Kidney (tissue), 14 donors: Measurements from ENCODE around the gene MYCL. TPM values are rescaled to one million over a fixed set of nuclear protein-coding genes. Genes with fewer than 3 reads are reported as not detected.

ENCODE experiments used
- DNase-seq, 5 donors: peaks; one replicate each; pipeline ENCODE4 v3.0.0-alpha.2; 2013 to 2020
- FAIRE-seq: peaks from 2 replicates; lab custom pipeline; 2012; peaks lifted over from hg19 to GRCh38; lab: Jason Lieb, UNC
- H3K27ac ChIP-seq, 2 donors: one replicate each; pipeline ENCODE4 v1.7.0; 2013; ENCODE audit warnings: low read depth in 2 of 2, low read length in 2 of 2, inconsistent platforms in 1 of 2
- H3K27me3 ChIP-seq: one replicate; pipeline ENCODE4 v1.7.1; 2013; ENCODE audit warnings: low read length, inconsistent platforms; ENCODE audit not compliant: control insufficient read depth, insufficient read depth
- H3K36me3 ChIP-seq, 3 donors: one replicate each; pipeline versions ENCODE4 v1.7.0 to v1.7.1; 2013; ENCODE audit warnings: low read length in 3 of 3, control low read depth in 1 of 3, inconsistent platforms in 1 of 3; ENCODE audit not compliant: insufficient read depth in 3 of 3, control insufficient read depth in 2 of 3
- H3K4me1 ChIP-seq, 3 donors: one replicate each; pipeline versions ENCODE4 v1.7.0 to v1.7.1; 2013; ENCODE audit warnings: low read length in 3 of 3, inconsistent platforms in 1 of 3, low read depth in 1 of 3; ENCODE audit not compliant: control insufficient read depth in 2 of 3, insufficient read depth in 2 of 3
- H3K4me3 ChIP-seq, 3 donors: one replicate each; pipeline versions ENCODE4 v1.7.0 to v1.8.1; 2013; ENCODE audit warnings: low read length in 3 of 3, control low read depth in 1 of 3, inconsistent platforms in 1 of 3
- H3K9ac ChIP-seq, 3 donors: one replicate each; pipeline versions ENCODE4 v1.7.0 to v1.7.1; 2013; ENCODE audit warnings: low read length in 3 of 3, control low read depth in 1 of 3, inconsistent platforms in 1 of 3
- H3K9me3 ChIP-seq, 3 donors: one replicate each; pipeline versions ENCODE4 v1.7.0 to v1.7.1; 2013; ENCODE audit warnings: low read length in 3 of 3, control low read depth in 1 of 3, inconsistent platforms in 1 of 3; ENCODE audit not compliant: control insufficient read depth in 2 of 3, insufficient read depth in 1 of 3
- intact Hi-C: fragments of 100-400 bp; cut with DNase I; formaldehyde crosslinking; loops from one replicate; pipeline ENCODE4 v1.11.1; 2022
- polyA plus RNA-seq: library from polyadenylated mRNA; stranded (reverse); fragments of 350-450 nt; fragmentation: Illumina TruSeq; extraction: RNeasy Lipid Tissue Mini Kit (QIAGEN cat#74804); gene quantifications from one replicate; pipeline ENCODE4 v1.2.3, GENCODE V29; 2014; ENCODE audit warnings: low read depth, low replicate concordance; ENCODE audit not compliant: insufficient read depth
- total RNA-seq: library from RNA; stranded (reverse); fragmentation: NEBNext Ultra II Directional; extraction: Animal tissue kit (Norgen Biotek cat#: 25700); gene quantifications from one replicate; pipeline ENCODE4 v1.2.1, GENCODE V29; 2021
- TF ChIP-seq, protein P1 (sequence below): IDR thresholded peaks from 3 replicates; pipeline ENCODE4 v1.5.1; 2012; ENCODE audit warnings: mild to moderate bottlenecking, moderate library complexity, borderline replicate concordance; ENCODE audit not compliant: insufficient read depth; ENCODE audit errors: extremely low read depth
- donor health status: control.
- donor health status: control.
- donor health status: control.
- donor health status: control.
- donor health status: control.
- donor health status: DM: yes; HTN: yes; CAD: no.
- donor health status: Normal renal cell carcinoma (clear cell type).

The MYCL gene
- total and polyA plus RNA-seq, 2 donors from 2014 or later, result 1.7 to 4.2 TPM

DNA sequence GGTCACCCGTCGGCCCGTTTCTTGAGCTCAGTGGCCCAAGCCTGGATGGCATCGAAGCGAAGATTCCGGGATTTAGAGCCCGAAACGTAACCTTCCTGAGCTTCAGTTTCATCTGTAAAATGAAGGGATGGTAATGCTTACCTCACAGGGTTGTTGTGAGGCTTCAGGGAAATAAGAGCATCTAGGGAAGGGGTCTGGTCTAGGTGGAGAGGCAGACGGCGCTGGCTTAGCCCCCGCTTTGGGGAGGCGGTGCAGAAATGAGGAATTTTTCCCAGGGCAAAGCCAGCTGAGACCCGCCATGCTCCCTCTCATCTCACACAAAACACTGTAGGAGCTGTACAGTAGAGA, 717 bp upstream of the MYCL start:
- TF ChIP-seq, protein P1, sequence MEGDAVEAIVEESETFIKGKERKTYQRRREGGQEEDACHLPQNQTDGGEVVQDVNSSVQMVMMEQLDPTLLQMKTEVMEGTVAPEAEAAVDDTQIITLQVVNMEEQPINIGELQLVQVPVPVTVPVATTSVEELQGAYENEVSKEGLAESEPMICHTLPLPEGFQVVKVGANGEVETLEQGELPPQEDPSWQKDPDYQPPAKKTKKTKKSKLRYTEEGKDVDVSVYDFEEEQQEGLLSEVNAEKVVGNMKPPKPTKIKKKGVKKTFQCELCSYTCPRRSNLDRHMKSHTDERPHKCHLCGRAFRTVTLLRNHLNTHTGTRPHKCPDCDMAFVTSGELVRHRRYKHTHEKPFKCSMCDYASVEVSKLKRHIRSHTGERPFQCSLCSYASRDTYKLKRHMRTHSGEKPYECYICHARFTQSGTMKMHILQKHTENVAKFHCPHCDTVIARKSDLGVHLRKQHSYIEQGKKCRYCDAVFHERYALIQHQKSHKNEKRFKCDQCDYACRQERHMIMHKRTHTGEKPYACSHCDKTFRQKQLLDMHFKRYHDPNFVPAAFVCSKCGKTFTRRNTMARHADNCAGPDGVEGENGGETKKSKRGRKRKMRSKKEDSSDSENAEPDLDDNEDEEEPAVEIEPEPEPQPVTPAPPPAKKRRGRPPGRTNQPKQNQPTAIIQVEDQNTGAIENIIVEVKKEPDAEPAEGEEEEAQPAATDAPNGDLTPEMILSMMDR, result no peak
- intact Hi-C loops, result no loop called here
- H3K4me3 ChIP-seq, result peak overlapping the region in 2 of 3 donors; percentile 19 to 61
- H3K36me3 ChIP-seq, result no peaks in the 10 kb centered on the region
- no peaks in the 10 kb centered on the region for H3K9me3 ChIP-seq
- H3K27me3 ChIP-seq, result peaks cover 4% of the 10 kb centered on the region
- DNase-seq, result no peak
- no peak overlapping the region for H3K27ac ChIP-seq
- peaks cover 0 to 3% (median 2%) of the 10 kb centered on the region in 3 donors for H3K4me1 ChIP-seq
- H3K9ac ChIP-seq, result peak overlapping the region in 1 of 3 donors; percentile 48
- no peak for FAIRE-seq

DNA sequence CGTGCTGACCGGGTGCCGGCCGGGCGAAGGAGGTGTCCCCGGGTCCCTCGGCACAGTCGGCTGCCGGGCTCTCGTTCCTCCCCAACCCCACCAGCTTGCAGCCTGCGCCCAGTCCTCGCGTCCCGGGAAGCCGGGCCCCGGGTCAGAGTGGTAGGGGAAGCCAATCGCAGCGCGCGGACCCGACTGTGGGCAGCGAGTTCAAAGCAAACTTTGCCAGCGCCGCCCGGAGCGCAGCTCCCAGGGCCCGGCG, 328 bp downstream of the MYCL start:
- TF ChIP-seq, protein P1, result no peak
- Histone ChIP-seq H3K27ac (peak overlapping the region in 1 of 2 donors; percentile 24), H3K27me3 (peaks cover 4% of the 10 kb centered on the region), H3K36me3 (no peaks in the 10 kb centered on the region), H3K4me1 (peaks cover 0 to 3% (median 2%) of the 10 kb centered on the region in 3 donors), H3K9me3 (no peaks in the 10 kb centered on the region), H3K4me3 (peak overlapping the region; percentile 31 to 65 (median 59)), H3K9ac (peak overlapping the region in 2 of 3 donors; percentile 26 to 50)
- FAIRE-seq (no peak), DNase-seq (peak in 3 of 5 donors; percentile 49 to 81 (median 78))
- intact Hi-C loops, result no loop called here

DNA sequence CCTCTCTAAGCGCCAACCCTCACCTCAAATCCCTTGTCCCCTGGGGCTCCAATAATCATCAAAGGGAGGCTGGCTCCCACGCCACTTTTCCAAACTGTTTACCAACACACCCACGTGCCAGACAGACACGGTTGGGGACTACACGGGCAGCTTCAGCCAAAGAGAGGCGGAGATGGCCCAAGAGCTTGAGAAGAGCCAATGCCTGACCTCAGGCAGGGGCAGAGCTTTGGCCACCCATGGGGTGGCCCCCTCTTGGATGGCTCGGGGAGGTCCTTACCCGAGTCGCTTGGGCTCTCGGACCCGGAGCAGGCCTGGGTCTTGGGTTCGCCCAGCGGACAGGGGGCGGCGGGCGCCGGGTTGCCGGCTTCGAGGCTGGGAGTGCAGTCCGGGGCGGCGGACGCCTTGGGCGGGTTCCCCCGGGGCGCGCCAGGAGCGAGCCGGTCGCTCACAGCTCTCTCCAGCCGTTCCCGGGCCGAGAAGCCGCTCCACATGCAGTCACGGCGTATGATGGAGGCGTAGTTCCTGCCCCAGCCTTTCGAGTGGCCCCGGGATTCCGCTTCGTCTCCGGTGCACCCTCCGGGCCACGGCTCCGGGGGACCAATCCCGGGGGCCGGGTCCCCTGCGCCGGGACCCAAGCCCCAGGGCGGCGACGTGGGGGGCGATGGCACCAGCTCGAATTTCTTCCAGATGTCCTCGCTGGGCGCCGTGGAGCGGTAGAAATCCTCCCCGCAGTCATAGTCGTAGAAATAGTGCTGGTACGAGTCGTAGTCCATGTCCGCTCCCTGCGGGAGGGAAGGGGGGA, 854 bp downstream of the MYCL start:
- Histone ChIP-seq H3K27me3 (peaks cover 4% of the 10 kb centered on the region), H3K9ac (peak overlapping the region in 2 of 3 donors; percentile 26 to 50), H3K9me3 (no peaks in the 10 kb centered on the region), H3K4me3 (peak overlapping the region; percentile 31 to 65 (median 59)), H3K27ac (peak overlapping the region in 1 of 2 donors; percentile 24), H3K36me3 (no peaks in the 10 kb centered on the region), H3K4me1 (peaks cover 0 to 3% (median 2%) of the 10 kb centered on the region in 3 donors)
- intact Hi-C loops, result no loop called here
- DNase-seq, result peak in 3 of 5 donors; percentile 29 to 58 (median 45)
- FAIRE-seq, result no peak
- TF ChIP-seq, protein P1, result no peak
